MM.1S (cell line): Measurements from ENCODE around the gene MTHFD2.

Source experiments
- DNase-seq: peaks from one replicate; pipeline ENCODE4 v3.0.0-alpha.2; 2015
- H2AFZ ChIP-seq: fragments of 300-600 bp; sonication (generic); 2 replicates; pipeline ENCODE4 v1.6.0; 2016; ENCODE audit warnings: antibody characterized with exemption, low read length
- H3F3A ChIP-seq: fragments of 300-600 bp; sonication (generic); 2 replicates; pipeline ENCODE4 v1.6.1; 2016; ENCODE audit warnings: mild to moderate bottlenecking, antibody characterized with exemption, low read length, moderate library complexity, mixed read lengths; ENCODE audit not compliant: insufficient read depth
- H3K27ac ChIP-seq: fragments of 300-600 bp; sonication (generic); 2 replicates; pipeline ENCODE4 v1.5.1; 2016; ENCODE audit warnings: mild to moderate bottlenecking, low read length
- H3K27me3 ChIP-seq: fragments of 300-600 bp; sonication (generic); replicated peaks from 2 replicates; pipeline ENCODE4 v1.6.0; 2016; ENCODE audit warnings: low read length; ENCODE audit not compliant: insufficient read depth
- H3K36me3 ChIP-seq: fragments of 300-600 bp; sonication (generic); replicated peaks from 2 replicates; pipeline ENCODE4 v1.6.1; 2016; ENCODE audit warnings: mild to moderate bottlenecking, low read length, mixed read lengths; ENCODE audit not compliant: insufficient read depth
- H3K4me1 ChIP-seq: fragments of 300-600 bp; sonication (generic); 2 replicates; pipeline ENCODE4 v1.6.1; 2016; ENCODE audit warnings: low read length, mixed read lengths
- H3K4me2 ChIP-seq: fragments of 300-600 bp; sonication (generic); 2 replicates; pipeline ENCODE4 v1.6.0; 2016; ENCODE audit warnings: low read depth, low read length
- H3K4me3 ChIP-seq: fragments of 300-600 bp; sonication (generic); 2 replicates; pipeline ENCODE4 v1.5.1; 2016; ENCODE audit warnings: low read length, mixed read lengths
- H3K79me2 ChIP-seq: fragments of 300-600 bp; sonication (generic); 2 replicates; pipeline ENCODE4 v1.6.1; 2016; ENCODE audit warnings: mixed run types, low read length, mixed read lengths
- H3K9ac ChIP-seq: fragments of 300-600 bp; sonication (generic); 2 replicates; pipeline ENCODE4 v1.6.1; 2016; ENCODE audit warnings: low read length, mixed read lengths
- H3K9me2 ChIP-seq: fragments of 300-600 bp; sonication (generic); replicated peaks from 2 replicates; pipeline ENCODE4 v1.6.1; 2016; ENCODE audit warnings: mild to moderate bottlenecking, low read length, mixed read lengths; ENCODE audit not compliant: insufficient read depth
- H3K9me3 ChIP-seq: fragments of 300-600 bp; sonication (generic); replicated peaks from 2 replicates; pipeline ENCODE4 v1.6.1; 2016; ENCODE audit warnings: mild to moderate bottlenecking, low read length, mixed read lengths; ENCODE audit not compliant: insufficient read depth
- H4K20me1 ChIP-seq: fragments of 300-600 bp; sonication (generic); 2 replicates; pipeline ENCODE4 v1.6.1; 2016; ENCODE audit warnings: mild to moderate bottlenecking, low read length, moderate library complexity, mixed read lengths; ENCODE audit not compliant: insufficient read depth
- EZH2 ChIP-seq: fragments of 300-600 bp; sonication (generic); optimal IDR thresholded peaks from 2 replicates; pipeline ENCODE3; 2017; ENCODE audit warnings: low read depth, mild to moderate bottlenecking, antibody characterized with exemption, low read length, mixed read lengths
- EZH2phosphoT487 ChIP-seq: fragments of 300-600 bp; sonication (generic); IDR thresholded peaks from 2 replicates; pipeline ENCODE4 v1.6.1; 2018; ENCODE audit warnings: antibody characterized with exemption, low read length
- TF ChIP-seq, protein P1 (sequence below): fragments of 300-600 bp; sonication (generic); IDR thresholded peaks from 2 replicates; pipeline ENCODE4 v1.5.1; 2016; ENCODE audit warnings: antibody characterized with exemption, low read length, mixed read lengths

Gene MTHFD2

DNA sequence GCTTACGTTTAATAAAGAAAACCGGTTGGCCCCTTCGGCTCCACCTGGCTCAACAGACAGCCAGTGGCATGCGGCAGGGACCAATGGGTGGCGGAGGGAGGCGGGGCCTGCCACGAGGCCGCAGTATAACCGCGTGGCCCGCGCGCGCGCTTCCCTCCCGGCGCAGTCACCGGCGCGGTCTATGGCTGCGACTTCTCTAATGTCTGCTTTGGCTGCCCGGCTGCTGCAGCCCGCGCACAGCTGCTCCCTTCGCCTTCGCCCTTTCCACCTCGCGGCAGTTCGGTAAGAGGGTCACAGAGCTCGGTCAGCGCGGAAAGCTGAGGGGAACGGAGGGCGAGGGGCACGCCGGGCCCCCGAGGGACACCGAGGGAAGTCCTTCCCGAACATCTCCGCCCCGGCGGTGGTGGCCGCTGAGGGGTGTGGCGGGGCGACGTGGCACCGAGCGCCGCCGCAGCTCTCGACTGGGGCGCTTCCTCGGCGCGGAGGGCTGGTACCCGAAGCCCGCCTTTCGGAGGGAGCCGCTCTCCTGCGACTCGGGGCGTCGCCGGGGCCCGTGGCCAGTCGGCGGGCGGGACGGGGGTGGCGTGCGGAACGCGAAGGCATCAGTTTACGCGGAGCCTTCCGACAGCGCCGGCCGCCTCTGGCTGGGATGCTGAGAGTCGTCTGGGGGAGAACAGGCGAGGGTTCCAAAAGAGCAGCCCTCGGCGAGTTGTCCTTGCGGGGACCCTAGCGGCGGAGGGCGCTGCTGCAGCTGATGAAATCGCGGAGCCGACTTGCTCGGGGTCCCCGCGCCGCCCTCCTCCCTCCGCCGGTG, at the start of gene MTHFD2:
Gene MTHFD2 (plus strand): TSS at position 155 of the 814 bp plus-strand sequence. CDS start 27 bp downstream, at position 182.
- H3K4me2 ChIP-seq = peak within 1 kb of the TSS; percentile 88
- peaks cover 52% of the 10 kb centered on the region for H3K79me2 ChIP-seq

DNA sequence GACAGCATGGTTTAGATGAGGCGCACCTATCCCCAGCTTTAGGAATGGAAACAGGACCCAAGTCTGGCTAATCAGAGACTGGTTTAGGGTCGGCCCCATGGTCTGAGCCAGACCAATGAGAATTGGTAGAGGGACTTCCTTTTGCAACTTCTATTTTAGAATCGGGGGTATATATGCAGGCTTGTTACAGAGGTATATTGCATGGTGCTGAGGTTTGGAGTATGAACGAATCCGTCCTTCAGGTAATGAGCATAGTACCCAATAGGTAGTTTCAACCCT, 49.2 kb upstream of the MTHFD2 start:
- Histone ChIP-seq H3K4me3 (no peak overlapping the region), H3F3A (peaks cover 25% of the 10 kb centered on the region), H3K9me2 (no peaks in the 10 kb centered on the region), H3K36me3 (0 out of 2 replicates have a peak, but pooled peaks cover 3% of the 10 kb centered on the region), H3K9ac (no peak overlapping the region), H4K20me1 (no peaks in the 10 kb centered on the region), H3K4me1 (peaks cover 18% of the 10 kb centered on the region), H2AFZ (no peak overlapping the region), H3K79me2 (peaks cover 23% of the 10 kb centered on the region), H3K4me2 (no peak overlapping the region), H3K9me3 (no peaks in the 10 kb centered on the region), H3K27me3 (no peaks in the 10 kb centered on the region), H3K27ac (no peak overlapping the region)
- DNase-seq = no peak
- no peak for TF ChIP-seq EZH2phosphoT487
- TF ChIP-seq, protein P1, sequence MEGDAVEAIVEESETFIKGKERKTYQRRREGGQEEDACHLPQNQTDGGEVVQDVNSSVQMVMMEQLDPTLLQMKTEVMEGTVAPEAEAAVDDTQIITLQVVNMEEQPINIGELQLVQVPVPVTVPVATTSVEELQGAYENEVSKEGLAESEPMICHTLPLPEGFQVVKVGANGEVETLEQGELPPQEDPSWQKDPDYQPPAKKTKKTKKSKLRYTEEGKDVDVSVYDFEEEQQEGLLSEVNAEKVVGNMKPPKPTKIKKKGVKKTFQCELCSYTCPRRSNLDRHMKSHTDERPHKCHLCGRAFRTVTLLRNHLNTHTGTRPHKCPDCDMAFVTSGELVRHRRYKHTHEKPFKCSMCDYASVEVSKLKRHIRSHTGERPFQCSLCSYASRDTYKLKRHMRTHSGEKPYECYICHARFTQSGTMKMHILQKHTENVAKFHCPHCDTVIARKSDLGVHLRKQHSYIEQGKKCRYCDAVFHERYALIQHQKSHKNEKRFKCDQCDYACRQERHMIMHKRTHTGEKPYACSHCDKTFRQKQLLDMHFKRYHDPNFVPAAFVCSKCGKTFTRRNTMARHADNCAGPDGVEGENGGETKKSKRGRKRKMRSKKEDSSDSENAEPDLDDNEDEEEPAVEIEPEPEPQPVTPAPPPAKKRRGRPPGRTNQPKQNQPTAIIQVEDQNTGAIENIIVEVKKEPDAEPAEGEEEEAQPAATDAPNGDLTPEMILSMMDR = no peak

More for the DNA sequence above, at the start of gene MTHFD2:
- Histone ChIP-seq H3K36me3 (no peaks in the 10 kb centered on the region; the same call in 1 of the 2 replicates), H3K9me3 (no peaks in the 10 kb centered on the region), H3K27ac (peak within 1 kb of the TSS; percentile 98), H3F3A (peaks cover 17% of the 10 kb centered on the region), H2AFZ (peak within 1 kb of the TSS; percentile 89), H3K9ac (peak within 1 kb of the TSS; percentile 100), H3K9me2 (no peaks in the 10 kb centered on the region), H3K27me3 (no peaks in the 10 kb centered on the region), H3K4me1 (peaks cover 22% of the 10 kb centered on the region), H3K4me3 (peak within 1 kb of the TSS; percentile 98), H4K20me1 (0 out of 2 replicates have a peak, but pooled peaks cover 8% of the 10 kb centered on the region)
- DNase-seq = peak; percentile 99
- no peak for TF ChIP-seq EZH2
- TF ChIP-seq, protein P1 = peak; percentile 77
- TF ChIP-seq EZH2phosphoT487 = no peak

DNA sequence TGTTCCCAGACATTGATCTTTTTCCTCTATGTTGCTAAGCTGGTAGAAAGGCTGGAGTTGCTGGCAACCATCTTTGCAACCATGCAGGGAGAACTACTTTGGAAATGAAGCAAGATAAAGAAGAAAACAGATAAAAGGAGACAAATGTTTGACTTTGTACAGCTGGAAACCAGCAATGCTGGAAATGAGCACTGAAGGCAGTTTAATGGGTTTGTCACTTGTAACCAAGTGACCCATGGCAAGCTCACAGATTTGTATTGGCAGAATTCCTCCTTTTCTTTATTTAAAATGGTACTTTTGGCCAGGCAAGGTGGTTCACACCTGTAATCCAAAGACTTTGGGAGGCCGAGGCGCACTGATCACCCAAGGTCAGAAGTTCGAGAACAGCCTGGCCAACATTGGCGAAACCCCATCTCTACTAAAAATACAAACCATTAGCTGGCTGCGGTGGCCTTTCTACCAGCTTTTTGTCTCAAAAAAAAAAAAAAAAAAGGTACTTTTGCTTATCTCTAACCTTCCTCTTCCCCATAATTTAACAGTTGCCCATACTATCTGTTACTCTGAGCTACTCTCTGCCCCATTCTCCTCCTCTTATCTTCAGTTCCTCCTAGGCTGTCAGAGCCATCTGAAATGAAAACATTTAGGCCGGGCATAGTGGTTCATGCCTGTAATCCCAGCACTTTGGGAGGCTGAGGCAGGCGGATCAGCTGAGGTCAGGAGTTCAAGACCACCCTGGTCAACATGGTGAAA, 48.7 kb upstream of the MTHFD2 start:
- TF ChIP-seq, protein P1 = no peak
- TF ChIP-seq EZH2 = no peak
- TF ChIP-seq EZH2phosphoT487 = no peak
- Histone ChIP-seq H2AFZ (no peak overlapping the region), H3K4me3 (no peak overlapping the region), H4K20me1 (no peaks in the 10 kb centered on the region), H3K27me3 (no peaks in the 10 kb centered on the region), H3K79me2 (peaks cover 23% of the 10 kb centered on the region), H3K9ac (no peak overlapping the region), H3K27ac (no peak overlapping the region), H3K9me3 (no peaks in the 10 kb centered on the region), H3K9me2 (no peaks in the 10 kb centered on the region), H3F3A (peaks cover 25% of the 10 kb centered on the region), H3K4me1 (peaks cover 18% of the 10 kb centered on the region), H3K4me2 (no peak overlapping the region), H3K36me3 (0 out of 2 replicates have a peak, but pooled peaks cover 3% of the 10 kb centered on the region)
- DNase-seq = no peak
